Ishikawa (cell line): Measurements from ENCODE around the gene TSPAN15.

Experiments used
- CEBPB ChIP-seq: IDR thresholded peaks from 2 replicates; pipeline ENCODE4 v1.6.1; 2012
- CREB1 ChIP-seq: IDR thresholded peaks from 2 replicates; pipeline ENCODE4 v1.6.1; 2012; ENCODE audit warnings: low read depth
- EGR1 ChIP-seq: IDR thresholded peaks from 2 replicates; pipeline ENCODE4 v1.6.1; 2012
- EP300 ChIP-seq: IDR thresholded peaks from 2 replicates; pipeline ENCODE4 v1.6.1; 2012; ENCODE audit warnings: borderline replicate concordance
- FOXM1 ChIP-seq: IDR thresholded peaks from 2 replicates; pipeline ENCODE4 v1.6.1; 2012; ENCODE audit warnings: low read depth, borderline replicate concordance
- NFIC ChIP-seq: IDR thresholded peaks from 2 replicates; pipeline ENCODE4 v1.6.1; 2012
- RAD21 ChIP-seq: IDR thresholded peaks from 2 replicates; pipeline ENCODE4 v1.6.1; 2012; ENCODE audit warnings: low read depth
- TAF1 ChIP-seq: IDR thresholded peaks from 2 replicates; pipeline ENCODE4 v1.6.1; 2012; ENCODE audit warnings: low read depth, mild to moderate bottlenecking
- TCF12 ChIP-seq: IDR thresholded peaks from 2 replicates; pipeline ENCODE4 v1.6.1; 2012; ENCODE audit warnings: low read depth
- TEAD4 ChIP-seq: IDR thresholded peaks from 2 replicates; pipeline ENCODE4 v1.6.1; 2012
- YY1 ChIP-seq: IDR thresholded peaks from 2 replicates; pipeline ENCODE4 v1.6.1; 2012; ENCODE audit warnings: low read depth
- ZBTB7A ChIP-seq: IDR thresholded peaks from 2 replicates; pipeline ENCODE4 v1.6.1; 2012; ENCODE audit warnings: low read depth
- TF ChIP-seq, protein P1 (sequence below): IDR thresholded peaks from 2 replicates; pipeline ENCODE4 v1.6.1; 2012
- TF ChIP-seq, protein P2 (sequence below): IDR thresholded peaks from 2 replicates; pipeline ENCODE4 v1.6.1; 2012
- TF ChIP-seq, protein P3 (sequence below): IDR thresholded peaks from 2 replicates; pipeline ENCODE4 v1.6.1; 2012; ENCODE audit warnings: low read depth, mild to moderate bottlenecking

Gene TSPAN15

DNA sequence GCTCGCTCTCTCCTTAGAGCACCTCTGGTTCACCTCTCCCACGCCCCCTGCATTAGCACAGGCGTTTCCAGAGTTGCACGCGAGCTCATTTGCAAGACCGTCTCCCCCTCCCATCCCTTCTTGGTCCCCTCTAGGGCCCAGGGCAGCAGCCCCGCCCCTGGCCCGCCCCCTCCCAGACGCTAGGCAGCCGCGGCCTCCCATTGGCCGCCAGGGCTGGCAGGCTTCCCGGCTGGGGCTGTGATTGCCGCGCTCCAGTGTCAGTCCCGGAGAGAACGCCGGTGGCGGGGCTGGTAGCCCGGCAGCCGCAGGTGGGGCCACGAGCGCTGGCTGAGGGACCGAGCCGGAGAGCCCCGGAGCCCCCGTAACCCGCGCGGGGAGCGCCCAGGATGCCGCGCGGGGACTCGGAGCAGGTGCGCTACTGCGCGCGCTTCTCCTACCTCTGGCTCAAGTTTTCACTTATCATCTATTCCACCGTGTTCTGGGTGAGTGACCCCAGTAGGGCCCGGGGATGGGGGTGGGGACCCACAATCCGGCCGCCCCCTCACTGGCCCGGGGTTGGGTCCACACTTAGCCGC, at the start of gene TSPAN15:
Gene TSPAN15, plus strand, starts transcription at position 257 of the 575 bp plus-strand sequence. Its CDS starts 130 bp downstream, at position 387.
- TF ChIP-seq TAF1, result peak; percentile 11; the same call in 1 of the 2 replicates
- no peak for TF ChIP-seq TEAD4
- TF ChIP-seq CREB1, result 0 out of 2 replicates have a peak, but pooled peaks have one; percentile 11
- TF ChIP-seq ZBTB7A, result peak; percentile 81; the same call in 1 of the 2 replicates
- no peak for TF ChIP-seq CEBPB
- TF ChIP-seq YY1, result no peak
- TF ChIP-seq, protein P1, sequence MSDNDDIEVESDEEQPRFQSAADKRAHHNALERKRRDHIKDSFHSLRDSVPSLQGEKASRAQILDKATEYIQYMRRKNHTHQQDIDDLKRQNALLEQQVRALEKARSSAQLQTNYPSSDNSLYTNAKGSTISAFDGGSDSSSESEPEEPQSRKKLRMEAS, result no peak; the same call in 1 of the 2 replicates
- peak; percentile 56; the same call in 1 of the 2 replicates for TF ChIP-seq EGR1
- TF ChIP-seq, protein P2, sequence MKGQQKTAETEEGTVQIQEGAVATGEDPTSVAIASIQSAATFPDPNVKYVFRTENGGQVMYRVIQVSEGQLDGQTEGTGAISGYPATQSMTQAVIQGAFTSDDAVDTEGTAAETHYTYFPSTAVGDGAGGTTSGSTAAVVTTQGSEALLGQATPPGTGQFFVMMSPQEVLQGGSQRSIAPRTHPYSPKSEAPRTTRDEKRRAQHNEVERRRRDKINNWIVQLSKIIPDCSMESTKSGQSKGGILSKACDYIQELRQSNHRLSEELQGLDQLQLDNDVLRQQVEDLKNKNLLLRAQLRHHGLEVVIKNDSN, result no peak

DNA sequence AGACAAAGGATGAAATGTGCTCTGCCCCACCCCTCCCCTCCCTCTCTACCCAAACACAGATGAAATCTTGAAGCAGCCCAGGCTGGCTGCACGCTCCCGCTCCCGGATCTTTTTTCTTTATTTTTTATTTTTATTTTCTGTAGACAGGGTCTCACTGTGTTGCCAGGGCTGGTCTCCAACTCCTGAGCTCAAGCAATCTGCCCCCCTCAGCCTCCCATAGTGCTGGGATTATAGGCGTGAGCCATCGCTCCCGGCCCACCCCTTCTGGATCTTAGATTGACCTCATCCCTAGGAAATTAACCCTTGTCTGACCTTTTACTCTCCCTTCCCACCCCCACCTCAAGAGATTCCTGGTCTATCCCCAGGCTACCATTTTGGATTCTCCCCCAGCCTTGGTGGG, 48.9 kb upstream of the TSPAN15 start:
- TF ChIP-seq ZBTB7A, result no peak
- no peak for TF ChIP-seq EP300
- TF ChIP-seq, protein P1, result no peak
- no peak for TF ChIP-seq CREB1
- no peak for TF ChIP-seq EGR1
- TF ChIP-seq CEBPB, result no peak
- TF ChIP-seq RAD21, result no peak
- TF ChIP-seq, protein P2, result no peak
- TF ChIP-seq, protein P3, sequence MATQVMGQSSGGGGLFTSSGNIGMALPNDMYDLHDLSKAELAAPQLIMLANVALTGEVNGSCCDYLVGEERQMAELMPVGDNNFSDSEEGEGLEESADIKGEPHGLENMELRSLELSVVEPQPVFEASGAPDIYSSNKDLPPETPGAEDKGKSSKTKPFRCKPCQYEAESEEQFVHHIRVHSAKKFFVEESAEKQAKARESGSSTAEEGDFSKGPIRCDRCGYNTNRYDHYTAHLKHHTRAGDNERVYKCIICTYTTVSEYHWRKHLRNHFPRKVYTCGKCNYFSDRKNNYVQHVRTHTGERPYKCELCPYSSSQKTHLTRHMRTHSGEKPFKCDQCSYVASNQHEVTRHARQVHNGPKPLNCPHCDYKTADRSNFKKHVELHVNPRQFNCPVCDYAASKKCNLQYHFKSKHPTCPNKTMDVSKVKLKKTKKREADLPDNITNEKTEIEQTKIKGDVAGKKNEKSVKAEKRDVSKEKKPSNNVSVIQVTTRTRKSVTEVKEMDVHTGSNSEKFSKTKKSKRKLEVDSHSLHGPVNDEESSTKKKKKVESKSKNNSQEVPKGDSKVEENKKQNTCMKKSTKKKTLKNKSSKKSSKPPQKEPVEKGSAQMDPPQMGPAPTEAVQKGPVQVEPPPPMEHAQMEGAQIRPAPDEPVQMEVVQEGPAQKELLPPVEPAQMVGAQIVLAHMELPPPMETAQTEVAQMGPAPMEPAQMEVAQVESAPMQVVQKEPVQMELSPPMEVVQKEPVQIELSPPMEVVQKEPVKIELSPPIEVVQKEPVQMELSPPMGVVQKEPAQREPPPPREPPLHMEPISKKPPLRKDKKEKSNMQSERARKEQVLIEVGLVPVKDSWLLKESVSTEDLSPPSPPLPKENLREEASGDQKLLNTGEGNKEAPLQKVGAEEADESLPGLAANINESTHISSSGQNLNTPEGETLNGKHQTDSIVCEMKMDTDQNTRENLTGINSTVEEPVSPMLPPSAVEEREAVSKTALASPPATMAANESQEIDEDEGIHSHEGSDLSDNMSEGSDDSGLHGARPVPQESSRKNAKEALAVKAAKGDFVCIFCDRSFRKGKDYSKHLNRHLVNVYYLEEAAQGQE, result no peak
- no peak for TF ChIP-seq TEAD4
- no peak for TF ChIP-seq NFIC
- TF ChIP-seq YY1, result no peak
- TF ChIP-seq TCF12, result no peak
- TF ChIP-seq TAF1, result no peak
- TF ChIP-seq FOXM1, result no peak

DNA sequence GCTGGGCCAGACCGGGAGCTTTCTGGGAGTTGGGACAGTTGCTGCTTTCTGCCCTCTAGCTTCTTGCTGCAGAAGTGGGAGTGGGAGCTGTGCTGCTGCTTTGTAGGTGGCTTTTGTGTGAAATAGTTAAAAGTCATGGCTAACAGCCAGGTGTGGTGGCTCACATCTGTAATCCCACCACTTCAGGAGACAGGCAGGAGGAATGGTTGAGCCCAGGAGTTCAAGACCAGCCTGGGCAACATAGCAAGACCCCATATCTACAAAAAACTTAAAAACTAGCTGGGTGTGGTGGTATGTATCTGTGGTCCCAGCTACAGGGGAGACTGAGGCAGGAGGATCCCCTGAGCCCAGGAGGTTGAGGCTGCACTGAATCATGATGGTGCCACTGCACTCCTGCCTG, 48.2 kb upstream of the TSPAN15 start:
- TF ChIP-seq RAD21, result no peak
- no peak for TF ChIP-seq TAF1
- TF ChIP-seq FOXM1, result no peak
- TF ChIP-seq, protein P1, result no peak
- TF ChIP-seq ZBTB7A, result no peak
- TF ChIP-seq CEBPB, result no peak
- TF ChIP-seq EP300, result no peak
- TF ChIP-seq TEAD4, result no peak
- TF ChIP-seq, protein P2, result no peak
- TF ChIP-seq YY1, result no peak
- TF ChIP-seq, protein P3, result no peak

DNA sequence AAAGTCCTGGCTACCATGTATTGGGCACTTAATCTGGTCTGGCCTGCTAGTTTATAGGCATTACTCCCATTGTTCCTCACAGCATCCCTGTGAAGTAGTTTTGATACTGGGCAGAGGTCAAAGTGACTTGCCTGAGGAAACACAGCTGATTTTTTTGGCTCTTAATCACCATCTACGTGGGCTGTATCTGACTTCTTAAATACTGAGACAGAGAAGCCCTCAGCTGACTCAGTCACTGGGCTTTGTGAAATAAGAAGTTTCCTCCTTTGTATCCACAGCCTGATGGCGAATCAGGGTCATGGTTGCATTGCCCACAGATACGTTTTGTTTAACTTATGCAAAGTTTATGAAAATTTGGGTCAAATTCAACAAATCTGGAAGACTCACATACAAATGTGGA, 47.7 kb upstream of the TSPAN15 start:
- TF ChIP-seq CEBPB (no peak), YY1 (no peak), TAF1 (no peak), TCF12 (no peak), TEAD4 (no peak), EGR1 (no peak), RAD21 (no peak), CREB1 (no peak), ZBTB7A (no peak), EP300 (no peak), FOXM1 (no peak)
- TF ChIP-seq, protein P1, result no peak

DNA sequence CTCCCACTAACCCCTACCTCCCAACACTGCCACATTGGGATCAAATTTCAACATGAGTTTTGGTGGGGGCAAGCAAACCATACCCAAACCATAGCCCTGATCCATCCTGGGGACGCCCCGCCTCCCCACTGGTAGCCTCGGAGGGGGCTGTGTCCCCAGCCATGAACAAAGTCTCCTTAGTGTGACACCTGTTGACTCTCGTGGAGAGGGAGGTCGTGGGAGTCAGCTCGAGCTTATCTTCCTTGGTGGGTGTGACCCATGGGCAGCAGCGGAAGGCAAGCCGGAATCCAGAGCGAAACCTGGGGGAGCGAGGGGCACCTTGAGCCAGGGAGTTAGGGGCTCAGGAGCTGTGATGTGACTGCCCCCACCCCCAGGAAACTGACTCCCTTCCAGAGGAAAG, 46.5 kb upstream of the TSPAN15 start:
- no peak for TF ChIP-seq TAF1

DNA sequence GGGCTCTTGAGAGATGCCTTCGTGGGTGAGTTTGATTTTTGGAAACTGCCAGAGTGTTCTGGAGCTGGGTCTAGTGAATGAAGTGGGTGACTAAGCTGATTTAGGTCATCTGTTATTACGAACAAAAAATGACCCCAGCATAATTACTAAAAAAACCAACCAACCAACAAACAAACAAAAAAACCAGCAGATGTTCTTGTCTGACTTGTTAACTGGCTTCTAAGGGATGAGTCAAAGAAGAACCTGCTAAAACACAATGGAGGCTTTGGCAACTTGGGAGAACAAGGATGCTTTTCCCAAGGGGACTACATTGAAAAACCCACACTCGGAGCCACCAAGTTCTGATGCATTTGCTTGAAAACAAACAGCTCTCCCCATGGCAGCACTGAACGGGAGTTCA, 46.0 kb upstream of the TSPAN15 start:
- TF ChIP-seq, protein P3, result no peak
- no peak for TF ChIP-seq TCF12
- no peak for TF ChIP-seq EP300
